ENCODE results near the gene GRM7.

GRCh38 chr3:7508821-7509220 lies 647.9 kb downstream of the GRM7 start:
- TF ChIP-seq CTCF (IDR thresholded peaks at IDR 0.05; ENCODE audit: poor library complexity) = no peak
- no peak for TF ChIP-seq EZH2phosphoT487 (IDR thresholded peaks at IDR 0.05; ENCODE audit: low read depth, severe bottlenecking, unreplicated experiment)
